Stimulated activated CD8-positive, alpha-beta memory T cell treated with anti-CD3 and anti-CD28 coated beads, Interleukin-7, amount 100 ng/mL, for 1 hour (primary cell): ENCODE measurements around the gene FAM83C.

Experiments used
- DNase-seq, 2 donors: peaks; one replicate each; pipeline ENCODE4 v3.0.0-alpha.2; 2020; ENCODE audit warnings: low read depth in 2 of 2

The FAM83C gene

GRCh38 chr20:35284267-35284991, 7.8 kb downstream of the FAM83C start, which contains the start of gene EIF6:
EIF6 (minus strand) TSS chr20:35284772; CDS start chr20:35284487, 285 bp downstream.
- peak; percentile 45 to 51 for DNase-seq

- DNase-seq, result no peak
Measured at GRCh38 chr20:35283441-35284266, 8.6 kb downstream of the FAM83C start.

GRCh38 chr20:35281506-35282101, 10.6 kb downstream of the FAM83C start:
- no peak for DNase-seq

DNA sequence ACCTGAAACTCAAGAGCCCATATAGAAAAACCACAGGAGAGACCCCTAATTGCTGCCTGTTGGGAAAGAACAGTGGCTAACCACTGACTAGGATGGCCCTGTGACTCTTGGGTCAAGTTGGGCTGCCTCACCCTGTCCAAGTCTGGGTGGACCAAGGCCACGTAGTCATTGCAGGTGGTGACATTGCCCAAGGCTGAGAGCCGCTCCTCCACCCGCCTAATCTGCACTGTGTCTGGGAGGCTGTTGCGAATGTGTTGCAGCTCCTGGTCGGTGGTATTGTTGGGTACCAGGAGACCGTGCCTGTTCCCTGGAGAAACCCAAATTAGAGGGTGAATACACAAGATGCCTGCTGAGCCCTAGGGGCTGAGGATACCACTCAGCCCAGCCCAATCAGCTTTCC, 11.7 kb downstream of the FAM83C start:
- no peak for DNase-seq

GRCh38 chr20:35279533-35280174, 12.6 kb downstream of the FAM83C start:
- DNase-seq, result no peak

DNA sequence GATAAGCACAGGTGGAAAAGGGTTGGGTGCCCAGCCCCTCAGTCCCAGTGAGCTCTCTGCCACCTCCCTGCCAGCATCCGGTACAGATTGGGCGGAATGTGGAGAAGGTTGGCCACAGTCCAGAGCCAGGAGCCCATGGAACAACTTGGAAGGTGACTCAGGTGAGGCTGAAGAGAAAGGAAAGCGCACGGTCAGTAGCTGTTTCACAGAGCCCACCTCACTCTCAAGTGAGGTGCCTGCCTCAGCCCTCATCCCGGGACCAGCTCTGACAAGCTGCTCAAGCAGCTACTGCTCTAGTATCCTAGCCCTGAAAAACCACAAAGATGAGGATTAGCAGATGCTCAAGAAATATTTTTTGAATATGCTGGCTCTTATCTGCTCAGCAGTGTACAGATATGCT, 13.2 kb downstream of the FAM83C start:
- no peak for DNase-seq

DNA sequence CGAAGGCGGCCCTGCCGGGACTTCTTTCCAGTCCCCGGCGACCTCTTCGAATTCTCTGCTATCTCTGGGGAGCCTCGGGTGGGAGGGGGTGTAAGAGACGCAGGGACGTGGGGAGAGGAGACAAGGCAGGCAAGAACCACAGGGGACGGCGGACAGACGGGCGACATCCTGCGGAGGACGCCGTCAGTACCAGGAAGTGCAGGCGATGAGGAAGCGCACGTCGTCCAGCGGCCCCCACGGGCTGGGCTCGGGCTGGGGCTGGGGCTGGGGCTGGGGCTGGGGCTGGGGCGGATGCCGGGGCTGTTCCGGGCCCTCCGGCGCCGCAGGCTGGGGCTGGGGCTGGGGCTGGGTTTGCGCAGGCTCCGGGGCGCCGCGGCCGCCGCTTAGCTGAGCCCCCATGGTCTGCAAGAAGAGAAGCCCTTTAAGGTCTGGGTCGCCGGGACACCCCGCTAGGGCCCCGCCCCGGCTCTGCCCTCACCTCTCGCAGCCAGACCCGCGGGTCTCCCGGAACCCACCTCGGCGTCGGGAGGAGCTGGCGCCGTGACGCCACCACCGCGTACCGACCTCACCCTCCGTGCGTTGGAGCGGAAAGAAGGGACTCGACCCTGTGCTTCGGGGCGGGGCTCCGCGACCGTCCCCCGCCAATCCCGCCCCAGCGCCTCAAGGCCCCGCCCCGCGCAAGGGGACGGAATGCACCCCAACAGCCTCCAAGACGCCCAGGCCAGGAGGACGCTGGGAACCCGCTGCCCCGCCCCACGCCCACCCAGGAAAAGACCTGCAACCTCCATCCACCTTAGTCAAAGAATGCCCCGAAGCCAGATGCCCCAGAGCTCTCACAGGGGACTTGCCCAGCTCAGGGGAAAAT, 14.5 kb downstream of the FAM83C start, which contains the start of gene MMP24OS:
TSS of gene MMP24OS (minus strand) at position 592 of the 865 bp plus-strand sequence. CDS start at position 399, 193 bp downstream.
- peak; percentile 73 to 74 for DNase-seq

GRCh38 chr20:35277127-35277526, 15.1 kb downstream of the FAM83C start:
- DNase-seq, result no peak

- DNase-seq, result no peak
Measured at GRCh38 chr20:35276408-35276807, 15.8 kb downstream of the FAM83C start.

DNA sequence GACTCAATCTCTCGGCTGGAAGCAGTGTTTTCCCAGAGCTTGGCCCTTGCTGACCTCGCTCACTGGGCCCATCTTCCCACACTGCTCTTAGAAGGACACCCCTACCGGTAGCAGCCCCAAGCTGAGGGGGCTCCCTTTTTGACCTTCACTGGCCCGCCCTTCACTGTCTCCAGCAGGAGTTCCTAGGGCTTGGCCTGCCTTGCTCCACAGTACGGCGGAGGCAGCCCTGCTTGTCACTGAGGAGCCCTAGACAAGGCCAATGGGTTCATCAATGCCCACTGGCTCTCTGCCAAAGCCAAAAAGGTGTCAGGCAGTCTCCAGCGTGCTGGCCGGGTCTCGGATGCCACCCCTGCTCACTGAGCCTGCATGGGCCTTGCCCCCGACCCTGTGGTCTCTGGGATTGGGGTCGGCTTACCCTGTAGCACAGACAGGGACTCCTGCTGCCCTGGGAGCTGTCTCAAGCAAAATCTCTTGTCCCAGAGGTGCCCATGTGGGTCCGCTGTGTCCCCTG, 16.4 kb downstream of the FAM83C start:
- DNase-seq, result no peak

DNA sequence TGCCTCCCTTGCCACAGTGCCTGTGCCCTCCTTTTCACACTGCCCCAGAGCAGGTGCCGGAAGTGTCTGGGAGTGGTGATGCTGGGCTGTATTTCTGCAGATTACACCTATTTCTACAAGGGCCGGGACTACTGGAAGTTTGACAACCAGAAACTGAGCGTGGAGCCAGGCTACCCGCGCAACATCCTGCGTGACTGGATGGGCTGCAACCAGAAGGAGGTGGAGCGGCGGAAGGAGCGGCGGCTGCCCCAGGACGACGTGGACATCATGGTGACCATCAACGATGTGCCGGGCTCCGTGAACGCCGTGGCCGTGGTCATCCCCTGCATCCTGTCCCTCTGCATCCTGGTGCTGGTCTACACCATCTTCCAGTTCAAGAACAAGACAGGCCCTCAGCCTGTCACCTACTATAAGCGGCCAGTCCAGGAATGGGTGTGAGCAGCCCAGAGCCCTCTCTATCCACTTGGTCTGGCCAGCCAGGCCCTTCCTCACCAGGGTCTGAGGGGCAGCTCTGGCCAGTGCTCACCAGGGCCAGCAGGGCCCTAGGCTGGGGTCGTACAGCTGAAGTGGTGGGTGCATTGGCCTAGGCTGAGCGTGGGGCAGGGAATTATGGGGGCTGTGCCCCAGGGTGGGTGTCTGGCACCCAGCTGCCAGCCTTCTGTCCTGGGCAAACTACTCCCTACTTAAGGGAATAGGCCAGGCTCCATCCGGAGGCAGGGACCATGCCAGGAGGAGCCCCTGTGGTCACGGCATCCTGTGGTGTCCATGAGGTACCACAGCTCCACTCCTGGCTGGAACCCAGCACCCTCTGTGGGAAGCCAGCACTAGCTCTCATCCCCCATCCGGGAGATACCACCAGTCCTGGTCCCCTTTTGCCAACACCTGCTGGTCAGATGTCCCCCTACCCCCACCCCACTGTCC, 17.8 kb downstream of the FAM83C start:
- no peak for DNase-seq

GRCh38 chr20:35273449-35274171, 18.6 kb downstream of the FAM83C start:
- DNase-seq, result no peak

- DNase-seq, result no peak
Measured at GRCh38 chr20:35271904-35272303, 20.3 kb downstream of the FAM83C start.

DNA sequence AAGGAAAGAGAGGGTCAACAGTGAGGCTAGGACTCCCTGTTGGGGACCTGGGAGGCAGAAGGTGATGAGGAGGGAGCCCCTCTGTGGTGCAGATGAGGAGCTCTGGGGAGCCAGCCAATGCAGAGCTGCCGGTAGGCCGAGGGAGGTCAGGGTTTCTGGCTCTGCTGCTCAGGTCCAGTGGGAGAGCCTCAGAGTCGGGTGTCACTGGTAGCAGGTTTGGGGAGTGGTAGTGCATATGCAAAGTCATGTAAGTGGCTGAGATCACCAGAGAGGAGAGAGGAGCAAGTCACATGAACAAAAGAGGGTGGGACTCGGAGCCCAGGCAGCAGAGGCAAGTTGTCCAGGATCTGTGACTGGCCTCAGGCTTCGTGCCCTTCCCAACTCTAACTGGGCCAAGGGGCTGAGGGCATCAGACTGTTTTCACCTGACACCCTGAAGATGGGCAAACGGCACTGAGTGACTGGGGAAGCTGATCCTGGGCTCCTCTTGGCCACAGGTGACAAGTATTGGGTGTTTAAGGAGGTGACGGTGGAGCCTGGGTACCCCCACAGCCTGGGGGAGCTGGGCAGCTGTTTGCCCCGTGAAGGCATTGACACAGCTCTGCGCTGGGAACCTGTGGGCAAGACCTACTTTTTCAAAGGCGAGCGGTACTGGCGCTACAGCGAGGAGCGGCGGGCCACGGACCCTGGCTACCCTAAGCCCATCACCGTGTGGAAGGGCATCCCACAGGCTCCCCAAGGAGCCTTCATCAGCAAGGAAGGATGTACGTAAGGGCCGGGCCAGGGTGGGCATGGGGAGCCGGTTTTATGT, 20.9 kb downstream of the FAM83C start:
- no peak for DNase-seq

DNA sequence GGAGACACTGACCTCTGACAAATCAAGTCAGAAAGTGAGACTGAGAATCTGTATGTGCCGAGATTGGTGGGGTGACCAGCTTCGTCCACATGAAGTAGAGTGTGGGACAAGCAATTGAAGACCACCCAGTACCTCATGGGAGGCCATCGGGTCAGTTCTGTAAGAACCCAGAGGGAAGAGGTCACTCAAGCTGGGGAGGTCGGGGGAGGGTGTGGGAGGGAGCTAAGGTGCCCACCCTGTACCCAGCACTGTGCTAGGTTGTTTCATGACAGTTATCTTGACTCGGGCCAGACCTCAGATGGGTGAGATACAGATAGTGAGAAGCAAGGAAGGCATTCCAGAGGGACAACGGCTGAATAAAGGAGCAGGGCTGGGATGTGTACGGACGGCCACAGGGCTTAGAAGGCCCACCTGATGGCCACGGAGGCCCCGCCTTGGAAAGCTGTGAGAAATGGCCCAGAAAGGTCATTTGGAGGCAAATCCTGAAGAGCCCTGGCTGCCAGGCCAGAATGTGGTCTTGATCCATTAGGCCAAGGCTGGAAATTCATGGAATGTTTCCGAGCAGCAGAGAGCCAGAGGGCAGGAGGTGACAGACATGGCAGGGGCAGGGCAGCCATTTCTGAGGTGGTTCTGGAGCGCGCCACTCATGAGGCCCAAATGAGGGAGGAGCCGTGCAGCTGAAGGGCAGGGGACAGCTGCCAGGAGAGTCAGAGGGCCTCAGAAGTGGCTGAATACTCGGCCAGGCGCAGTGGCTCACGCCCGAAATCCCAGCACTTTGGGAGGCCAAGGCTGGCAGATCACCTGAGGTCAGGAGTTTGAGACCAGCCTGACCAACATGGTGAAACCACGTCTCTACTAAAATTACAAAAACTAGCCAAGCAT, 22.0 kb downstream of the FAM83C start:
- no peak for DNase-seq

DNA sequence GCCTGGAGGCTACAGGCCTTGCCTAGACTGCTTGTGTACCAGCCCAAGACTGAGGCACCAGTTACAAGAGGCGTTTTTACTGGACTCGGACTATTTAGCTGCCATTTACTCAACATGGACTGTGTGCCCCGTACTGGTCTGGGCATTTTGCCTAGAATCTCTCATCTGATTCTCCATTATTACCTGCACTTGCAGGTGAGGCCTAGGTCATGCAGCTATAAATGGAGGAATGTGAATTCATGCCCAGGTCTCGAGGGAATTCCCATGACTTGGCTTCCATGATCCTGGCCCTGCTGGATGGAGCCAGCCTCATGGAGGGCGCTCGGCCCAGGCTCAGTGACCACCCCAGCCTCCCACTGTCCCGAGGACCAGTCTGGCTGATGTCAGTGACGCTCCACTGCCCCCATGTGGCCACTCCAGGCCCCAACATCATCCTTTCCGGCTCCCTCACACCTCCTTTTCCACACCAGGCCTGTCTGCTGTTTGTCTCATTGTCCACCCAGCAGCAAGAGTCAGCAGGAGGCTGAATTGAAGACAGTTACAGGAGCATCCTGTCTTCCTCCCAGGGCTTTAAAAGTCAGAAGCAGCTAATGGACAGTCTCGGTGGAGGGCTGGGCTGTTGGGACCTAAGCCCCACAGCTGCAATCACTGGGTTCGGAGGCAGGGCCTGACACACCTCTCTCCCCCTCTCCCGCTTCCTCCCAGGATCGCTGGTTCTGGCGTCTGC, 23.0 kb downstream of the FAM83C start:
- DNase-seq, result peak in 1 of 2 donors; percentile 22
